TTC549 (cell line): ENCODE results near the gene C10orf95.
"Not testable (repeated sequence)": the region's sequence is repeated elsewhere in the genome, so short reads cannot be mapped to it uniquely, and the experiment has no call there.

ENCODE experiments used
- FAIRE-seq: peaks from 2 replicates; lab custom pipeline; 2012; peaks lifted over from hg19 to GRCh38; lab: Jason Lieb, UNC

The C10orf95 gene, protein sequence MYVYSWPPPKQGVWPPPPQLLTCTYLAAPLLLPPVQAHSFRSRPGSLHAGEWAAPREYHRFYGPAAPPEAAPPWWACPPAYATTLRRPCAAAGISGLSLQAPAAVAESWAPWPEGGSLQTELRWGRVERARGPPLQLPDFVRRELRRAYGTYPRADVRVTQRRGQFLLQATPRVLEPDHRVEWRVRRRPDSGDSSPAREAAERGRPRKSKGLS

DNA sequence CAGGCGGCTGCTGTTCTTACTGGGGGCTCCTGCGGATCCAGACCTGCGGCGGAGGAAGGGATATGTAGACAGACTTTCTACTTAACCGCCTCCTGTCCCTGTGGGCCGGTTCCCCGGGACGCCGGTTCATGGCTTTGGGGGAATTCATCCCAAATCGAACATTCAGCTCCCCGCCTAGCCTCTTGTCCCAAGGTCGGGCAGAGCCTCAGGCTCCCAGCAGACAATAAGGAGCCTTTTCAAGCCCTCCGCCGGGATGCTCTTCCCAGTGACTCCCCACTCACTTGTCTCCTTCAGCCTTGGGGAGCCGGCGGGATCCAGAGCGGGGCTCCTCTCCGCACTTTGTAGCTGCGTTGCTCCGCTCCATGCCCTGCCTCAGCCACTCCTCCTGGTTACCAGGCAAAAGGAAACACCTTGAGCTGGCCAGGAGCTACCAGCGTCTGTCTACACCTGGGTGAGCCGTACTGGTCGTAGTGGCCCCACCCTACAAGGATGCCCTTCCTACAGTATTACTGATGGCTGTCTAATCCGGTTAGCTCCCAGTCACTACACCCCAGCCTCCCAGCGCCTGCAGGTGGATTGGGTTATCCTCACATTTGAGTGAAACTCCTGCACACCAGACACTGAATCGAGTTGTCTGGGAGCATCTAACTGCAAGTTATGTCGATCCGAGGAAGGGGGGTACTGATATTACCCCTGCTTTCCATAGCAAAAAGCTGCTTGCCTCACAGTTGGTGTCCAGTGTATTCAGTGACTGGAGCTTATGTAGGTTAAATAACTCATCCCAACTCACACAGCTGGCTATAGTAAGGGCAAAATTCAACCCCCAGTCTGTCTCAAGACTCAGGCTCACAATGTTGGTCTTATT is at the start of gene C10orf95:
Gene C10orf95, minus strand, starts transcription at position 439 of the 865 bp plus-strand sequence. CDS start 450 bp downstream, outside the sequence.
- FAIRE-seq, result no peak

DNA sequence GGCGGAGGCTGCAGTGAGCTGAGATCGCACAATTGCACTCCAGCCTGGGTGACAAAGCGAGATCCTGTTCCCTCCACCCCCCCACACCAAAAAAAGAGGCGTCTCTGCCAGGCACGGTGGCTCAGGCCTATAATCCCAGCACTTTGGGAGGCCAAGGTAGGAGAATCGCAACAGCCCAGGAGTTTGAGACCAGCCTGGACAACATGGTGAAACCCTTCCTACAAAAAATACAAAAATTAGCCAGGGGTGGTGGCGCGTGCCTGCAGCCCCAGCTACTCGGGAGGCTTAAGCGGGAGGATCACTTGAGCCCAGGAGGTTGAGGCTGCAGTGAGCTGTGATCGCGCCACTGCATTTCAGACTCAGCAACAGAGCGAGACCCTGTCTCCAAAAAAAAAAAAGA is 49.3 kb upstream of the C10orf95 start:
- not testable (repeated sequence) for FAIRE-seq

DNA sequence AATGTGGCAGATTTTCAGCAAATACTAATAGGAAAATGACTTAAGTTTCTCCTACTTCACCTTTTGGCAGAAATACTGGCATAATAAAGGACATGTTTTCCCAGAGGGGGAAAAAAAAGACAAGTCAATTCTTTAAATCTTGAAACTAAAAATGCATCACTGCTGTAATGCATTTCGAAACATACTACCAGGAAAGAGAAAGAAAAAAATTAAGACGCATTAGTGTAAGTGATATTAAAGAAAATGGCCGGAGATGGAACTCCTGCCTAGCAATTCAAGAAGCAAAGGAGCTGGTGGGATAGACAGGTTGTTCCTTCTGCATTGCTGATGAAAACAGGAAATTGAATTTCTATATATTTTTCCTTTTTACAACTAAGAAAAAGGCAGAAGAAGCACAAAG is 48.0 kb upstream of the C10orf95 start:
- no peak for FAIRE-seq

DNA sequence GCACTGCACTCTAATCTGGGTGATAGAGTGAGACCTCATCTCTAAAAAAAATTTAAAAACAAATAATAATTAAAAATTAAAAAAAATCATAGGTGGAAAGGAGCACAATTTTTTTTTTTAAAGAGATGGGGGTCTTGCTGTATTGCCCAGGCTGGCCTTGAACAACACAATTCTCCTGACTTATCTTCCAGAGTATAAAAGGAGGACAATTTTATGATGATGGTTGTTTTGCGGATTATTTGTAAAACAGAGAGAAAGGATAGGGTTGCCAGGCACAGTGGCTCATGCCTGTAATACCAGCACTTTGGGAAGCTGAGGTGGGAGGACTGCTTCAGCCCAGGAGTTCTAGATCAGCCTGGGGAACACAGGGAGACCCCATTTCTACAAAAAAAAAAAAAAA is 46.2 kb upstream of the C10orf95 start:
- no peak for FAIRE-seq

DNA sequence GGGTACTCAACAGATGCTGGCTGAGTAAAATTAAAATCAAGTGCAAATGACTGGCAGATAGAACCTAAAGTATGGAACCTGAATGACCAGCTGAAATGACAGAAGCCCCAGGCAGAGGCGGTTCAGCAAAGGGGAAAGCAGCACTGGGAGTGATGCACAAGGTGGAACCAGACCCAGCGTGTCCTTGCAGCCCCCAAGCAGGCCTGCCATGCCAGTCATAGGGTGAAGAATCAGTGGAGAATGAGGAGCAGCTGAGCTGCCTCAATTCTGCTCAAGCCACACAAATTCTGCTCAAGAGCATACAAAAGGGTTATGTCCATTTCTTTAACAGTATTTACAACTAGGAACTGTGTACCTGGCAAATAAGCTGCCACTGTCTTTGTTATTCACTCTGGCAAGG is 42.4 kb upstream of the C10orf95 start:
- FAIRE-seq, result no peak

DNA sequence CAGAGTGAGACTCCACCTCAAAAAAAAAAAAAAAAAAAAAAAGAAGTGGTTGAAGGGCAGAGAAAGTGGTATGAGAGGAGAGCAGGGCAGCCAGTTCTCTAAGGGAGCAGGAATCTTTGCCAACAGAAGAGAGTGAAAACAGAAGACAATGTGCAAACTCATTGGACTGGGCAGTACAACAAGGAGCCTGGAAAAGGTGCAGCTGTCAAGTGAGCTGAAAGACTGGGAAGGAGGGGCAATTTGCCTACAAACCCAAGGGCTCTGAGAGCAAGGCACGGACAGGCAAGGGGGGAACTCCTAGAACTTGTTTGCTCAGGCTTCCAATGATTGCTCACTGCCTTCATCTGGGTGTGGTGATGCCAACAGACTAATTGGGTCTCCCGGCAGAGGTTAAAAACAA is 41.6 kb upstream of the C10orf95 start:
- no peak for FAIRE-seq

DNA sequence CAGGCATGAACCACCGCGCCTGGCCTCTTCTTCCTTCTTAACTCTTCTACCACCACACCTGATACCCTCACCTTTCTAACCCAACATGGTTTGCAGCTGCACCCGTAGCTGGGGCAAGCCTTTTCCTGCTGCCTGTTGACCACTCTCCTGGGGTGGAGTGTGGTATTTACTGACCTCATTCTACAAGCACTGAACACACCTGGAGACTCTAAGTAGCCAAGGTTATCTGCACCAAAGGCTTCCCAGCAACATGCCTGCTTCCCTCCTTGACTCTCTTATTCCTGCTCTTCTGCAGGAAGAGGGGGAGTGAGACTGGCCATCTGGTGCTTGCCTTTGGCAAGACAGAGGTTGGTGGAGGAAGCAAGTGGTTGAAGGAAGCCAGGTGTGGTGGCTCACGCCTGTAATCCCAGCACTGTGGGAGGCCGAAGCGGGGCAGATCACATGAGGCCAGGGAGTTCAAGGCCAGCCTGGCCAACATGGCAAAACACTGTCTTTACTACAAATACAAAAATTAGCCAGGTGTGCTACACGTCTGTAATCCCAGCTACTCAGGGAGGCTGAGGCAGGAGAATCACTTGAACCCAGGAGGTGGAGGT is 41.1 kb upstream of the C10orf95 start:
- FAIRE-seq, result no peak

DNA sequence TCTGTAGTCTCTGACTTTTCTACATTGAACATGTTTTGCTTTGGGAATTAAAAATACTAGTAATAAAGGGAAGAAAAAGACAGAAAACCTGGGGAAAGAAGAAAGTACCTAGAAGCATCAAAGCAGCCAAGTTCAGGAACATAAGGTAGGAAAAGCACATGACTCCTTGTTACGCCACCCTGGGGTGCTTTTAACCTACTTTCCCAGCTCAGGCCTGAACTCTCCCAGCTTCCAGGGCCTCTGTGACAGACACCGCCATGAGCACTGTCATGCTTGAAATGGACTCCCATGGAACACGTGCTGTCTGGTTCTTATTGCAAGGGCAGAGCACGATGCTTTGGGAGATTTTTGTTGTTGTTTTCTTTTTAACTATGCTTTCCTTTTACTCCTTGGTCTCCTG is 39.8 kb upstream of the C10orf95 start:
- no peak for FAIRE-seq

DNA sequence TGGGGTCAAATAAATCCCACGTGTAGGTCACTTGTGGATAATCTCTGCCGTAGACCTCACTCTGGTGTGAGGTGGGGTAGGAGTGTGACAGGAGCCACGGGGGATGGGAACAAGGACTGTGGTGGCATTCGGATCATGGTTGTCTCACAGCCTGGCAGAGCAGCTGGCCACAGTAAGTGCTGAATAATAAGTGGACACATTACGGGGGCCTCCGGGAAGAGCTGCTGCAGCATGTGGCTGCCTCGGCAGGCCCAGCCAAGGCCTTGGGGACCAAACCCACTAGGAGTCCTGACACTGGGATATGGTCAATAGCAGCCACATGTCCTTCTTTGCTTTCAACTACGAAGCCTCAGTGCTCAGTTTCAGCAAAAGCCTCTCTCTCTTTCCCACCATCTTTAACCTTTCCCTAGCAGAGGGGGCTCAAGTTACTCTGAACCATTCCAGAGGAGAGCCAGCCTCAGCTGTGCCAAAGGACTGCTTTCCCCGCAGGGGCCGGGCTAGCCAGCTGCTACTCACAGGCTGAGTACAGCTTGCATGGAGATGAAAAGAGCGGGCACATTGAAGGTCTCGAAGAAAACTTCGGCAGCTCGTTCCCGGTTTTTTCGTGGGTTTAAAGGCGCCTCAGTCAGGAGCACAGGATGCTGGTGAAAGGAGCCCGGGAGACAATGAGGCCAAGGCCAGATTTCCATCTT is 33.9 kb upstream of the C10orf95 start:
- no peak for FAIRE-seq

DNA sequence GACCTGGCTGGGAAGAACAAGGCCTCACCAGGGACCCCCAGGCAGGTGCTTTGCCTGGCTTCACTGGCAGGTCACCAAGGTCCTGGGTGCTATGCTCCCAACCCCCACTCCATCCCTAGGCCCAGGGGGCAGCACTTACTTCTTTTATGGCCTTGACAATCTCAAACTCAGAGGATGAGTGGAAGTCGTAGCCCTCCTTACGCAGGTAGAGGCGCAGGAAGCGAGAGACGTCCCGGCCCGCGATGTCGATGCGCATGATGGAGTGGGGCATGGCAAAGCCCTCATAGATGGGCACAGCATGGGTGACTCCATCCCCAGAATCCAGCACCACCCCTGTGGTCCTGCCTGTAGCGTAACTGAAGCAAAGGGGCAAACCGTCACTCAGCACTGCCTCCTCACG is 32.7 kb upstream of the C10orf95 start:
- no peak for FAIRE-seq

DNA sequence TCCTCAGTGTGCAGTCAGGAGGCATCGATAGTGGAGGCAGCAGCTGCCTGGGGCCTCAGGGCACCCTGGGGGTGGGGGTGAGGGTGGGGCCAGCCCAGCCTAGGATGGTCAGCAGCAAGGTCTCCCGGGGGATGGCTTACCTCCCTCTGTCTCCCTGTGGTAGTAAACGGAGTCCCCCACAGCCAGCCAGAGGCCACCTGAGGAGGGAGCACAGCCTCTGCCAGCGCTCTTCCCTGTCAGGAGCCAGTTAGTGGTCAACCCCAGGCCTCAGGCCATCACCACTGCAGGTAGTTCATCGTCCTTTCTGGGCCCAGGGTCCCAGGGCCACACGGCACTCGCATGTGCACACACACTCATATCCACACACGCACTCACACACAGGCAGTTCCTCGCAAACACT is 29.1 kb upstream of the C10orf95 start:
- FAIRE-seq, result no peak

DNA sequence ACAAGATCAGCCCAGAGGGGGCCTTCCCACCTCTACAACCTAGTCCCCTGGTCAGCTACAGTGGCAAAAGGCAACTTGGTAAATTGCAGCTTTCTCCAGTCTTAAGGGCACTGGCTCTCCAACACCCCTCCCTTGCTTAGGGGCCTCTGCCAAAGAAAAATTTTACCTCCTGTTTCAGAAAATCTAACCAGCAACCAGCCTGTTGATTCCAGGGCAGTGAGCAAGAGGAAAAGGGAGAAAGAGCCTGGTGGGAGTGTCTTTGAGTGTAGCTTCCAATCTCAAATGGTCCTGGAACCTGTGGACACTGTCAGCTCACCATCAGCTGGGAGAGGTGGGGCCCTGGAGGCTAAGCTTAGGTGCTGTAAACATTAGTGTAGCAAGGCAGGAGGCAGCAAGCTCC is 28.3 kb upstream of the C10orf95 start:
- FAIRE-seq, result no peak

DNA sequence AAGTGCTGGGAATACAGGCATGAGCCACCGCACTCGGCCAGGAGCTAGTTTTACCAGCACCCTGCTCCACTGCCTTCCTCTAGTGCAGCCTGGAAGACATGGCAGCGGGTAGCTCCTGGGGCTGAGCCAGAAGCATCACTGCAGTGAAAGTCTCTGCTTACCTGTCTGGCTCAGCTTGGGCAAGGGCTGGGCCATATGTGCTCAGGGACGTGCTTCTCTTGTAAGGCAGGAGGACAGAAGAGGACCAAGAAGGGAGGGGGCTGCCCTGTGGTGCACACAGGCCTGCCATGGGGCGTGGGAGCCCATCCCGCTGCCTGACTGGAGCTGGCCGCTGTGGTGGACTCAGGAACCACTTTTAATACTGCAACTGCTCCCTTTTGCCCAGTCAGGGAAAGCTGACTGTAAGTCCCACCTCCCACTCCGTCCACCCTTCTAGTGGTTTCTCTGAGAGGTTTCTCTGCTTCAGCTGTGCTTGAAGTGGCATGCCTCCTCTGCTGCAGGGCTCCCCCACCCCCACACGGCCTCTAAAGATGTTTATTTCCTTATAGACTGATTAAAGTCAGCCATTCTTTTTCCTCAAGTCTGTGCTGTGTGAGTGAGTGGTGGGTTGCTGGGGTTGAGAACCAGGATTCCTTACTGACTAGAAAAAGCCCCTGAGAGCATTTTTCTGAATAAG is 25.3 kb upstream of the C10orf95 start:
- no peak for FAIRE-seq

DNA sequence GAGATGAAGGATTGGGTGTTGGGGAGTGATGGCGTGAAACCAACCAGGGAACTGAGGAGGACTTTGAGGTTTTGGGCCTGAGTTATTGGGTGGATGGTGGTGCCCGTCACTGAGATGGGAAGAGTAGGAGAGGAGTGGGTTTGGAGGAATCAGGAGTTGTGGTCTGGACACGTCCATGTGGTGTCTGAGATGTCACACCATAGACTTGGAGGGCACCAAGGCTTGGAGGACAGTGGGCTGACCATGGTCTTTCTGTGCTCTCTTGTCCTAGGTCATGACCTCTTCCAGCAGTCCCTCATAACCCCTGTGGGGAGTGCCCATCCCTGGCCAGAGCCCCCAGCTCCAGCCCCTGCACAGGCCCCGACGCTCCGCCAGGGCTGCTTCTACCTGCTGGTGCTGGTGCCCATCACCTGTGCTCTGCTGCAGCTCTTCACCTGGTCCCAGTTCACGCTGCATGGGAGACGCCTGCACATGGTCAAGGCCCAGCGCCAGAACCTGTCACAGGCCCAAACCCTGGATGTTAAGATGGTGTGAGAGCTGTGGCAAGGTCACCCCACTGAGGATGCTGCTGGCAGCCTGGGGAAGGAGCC is 24.2 kb upstream of the C10orf95 start:
- FAIRE-seq, result no peak

DNA sequence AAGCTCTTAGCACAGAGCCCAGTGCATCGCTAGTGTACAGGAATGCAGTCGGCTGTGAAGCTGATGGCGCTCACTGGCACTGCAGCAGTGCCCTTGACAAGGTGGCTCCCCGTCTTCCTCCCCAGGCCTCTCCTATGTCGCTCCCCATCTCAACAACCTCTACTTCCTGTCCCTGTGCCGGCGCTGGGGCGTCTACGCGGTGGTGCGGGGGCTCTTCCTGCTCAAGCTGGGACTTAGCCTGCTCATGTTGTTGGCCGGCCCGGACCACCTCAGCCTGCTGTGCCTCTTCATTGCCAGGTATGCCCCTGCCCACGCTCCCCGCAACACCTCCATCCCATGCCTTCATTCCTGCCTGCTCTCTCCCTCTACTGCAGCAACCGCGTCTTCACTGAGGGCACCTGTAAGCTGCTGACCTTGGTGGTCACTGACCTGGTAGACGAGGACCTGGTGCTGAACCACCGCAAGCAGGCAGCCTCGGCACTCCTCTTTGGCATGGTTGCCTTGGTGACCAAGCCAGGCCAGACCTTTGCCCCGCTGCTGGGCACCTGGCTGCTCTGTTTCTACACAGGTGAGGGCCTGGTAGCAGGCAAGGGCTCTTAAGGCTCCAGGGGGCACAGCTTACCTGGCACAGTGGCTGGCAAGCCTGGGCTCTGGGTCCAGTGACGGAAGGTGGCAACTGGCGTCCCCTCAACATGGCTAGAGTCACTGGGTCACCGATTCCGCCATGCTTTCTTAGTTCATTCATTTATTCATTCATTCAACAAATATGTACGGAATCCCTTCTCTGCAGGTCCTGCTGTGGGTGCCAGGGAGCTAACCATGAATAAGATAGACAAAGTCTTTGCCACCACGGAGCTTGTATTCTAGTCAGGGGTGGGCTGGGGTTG is 22.3 kb upstream of the C10orf95 start:
- no peak for FAIRE-seq

DNA sequence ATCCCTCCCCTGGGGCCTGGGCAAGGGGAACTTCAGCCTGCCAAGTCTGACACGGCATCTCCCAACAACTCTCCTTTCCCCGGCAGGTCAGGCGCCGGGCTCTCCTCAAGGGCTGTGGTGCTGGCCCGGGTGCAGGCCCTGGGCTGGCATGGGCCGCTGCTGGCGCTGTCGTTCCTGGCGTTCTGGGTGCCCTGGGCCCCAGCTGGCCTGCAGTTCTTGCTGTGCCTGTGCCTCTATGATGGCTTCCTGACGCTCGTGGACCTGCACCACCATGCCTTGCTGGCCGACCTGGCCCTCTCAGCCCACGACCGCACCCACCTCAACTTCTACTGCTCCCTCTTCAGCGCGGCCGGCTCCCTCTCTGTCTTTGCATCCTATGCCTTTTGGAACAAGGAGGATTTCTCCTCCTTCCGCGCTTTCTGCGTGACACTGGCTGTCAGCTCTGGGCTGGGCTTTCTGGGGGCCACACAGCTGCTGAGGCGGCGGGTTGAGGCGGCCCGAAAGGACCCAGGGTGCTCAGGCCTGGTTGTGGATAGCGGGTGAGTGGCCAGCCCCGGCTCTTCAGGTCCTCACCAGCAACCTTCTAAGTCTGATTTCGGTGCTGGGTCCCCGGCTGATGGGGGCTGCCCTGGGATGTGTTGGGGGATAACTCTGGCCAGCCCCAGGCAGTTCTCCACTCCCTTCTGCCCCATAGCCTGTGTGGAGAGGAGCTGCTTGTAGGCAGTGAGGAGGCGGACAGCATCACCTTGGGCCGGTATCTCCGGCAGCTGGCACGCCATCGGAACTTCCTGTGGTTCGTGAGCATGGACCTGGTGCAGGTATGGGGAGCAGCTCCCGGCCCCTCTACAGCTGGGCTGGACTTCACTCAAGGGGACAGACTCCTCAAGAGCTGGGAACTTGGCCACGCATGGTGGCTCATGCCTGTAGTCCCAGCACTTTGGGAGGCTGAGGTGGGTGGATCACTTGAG is 19.5 kb upstream of the C10orf95 start:
- no peak for FAIRE-seq

DNA sequence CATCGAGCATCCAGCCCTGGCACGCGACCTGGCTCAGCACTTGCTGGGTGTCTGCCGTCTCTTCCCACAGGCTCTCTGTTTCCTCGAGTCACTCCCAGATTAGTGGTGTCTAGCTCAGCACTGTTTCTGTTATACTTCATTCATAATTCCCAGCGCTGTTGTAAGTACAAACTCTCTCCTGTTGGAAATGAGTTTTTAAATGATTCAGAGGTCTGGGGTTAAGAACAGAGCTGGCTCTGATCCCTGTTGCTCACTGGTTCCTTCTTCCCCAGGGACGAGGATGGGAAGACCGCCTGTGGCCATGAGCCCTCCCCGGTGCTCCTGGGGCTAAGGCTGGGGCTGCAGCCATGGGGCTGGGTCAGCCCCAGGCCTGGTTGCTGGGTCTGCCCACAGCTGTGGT is 17.3 kb upstream of the C10orf95 start:
- FAIRE-seq, result no peak

DNA sequence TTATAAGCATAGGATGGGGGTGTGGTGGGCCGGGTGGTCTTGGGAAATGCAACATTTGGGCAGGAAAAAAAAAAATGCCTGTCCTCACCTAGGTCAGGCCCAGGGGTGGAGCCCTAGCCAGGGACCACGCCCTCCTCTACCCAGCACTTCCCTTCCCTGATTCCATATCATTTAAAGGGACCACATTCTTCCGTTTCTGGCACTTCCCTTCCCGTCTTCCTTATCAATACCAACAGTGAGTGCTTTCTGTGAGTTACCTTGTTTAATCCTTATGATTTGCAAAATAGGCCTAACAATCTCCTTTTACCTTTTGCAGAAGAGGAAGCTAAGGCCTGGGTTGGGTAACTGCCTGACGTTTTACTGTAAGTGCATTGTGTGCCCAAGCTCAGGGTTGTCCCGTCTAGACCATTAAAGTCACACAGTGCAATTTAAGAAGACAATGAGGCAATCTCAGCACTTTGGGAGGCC is 16.7 kb upstream of the C10orf95 start:
- FAIRE-seq, result no peak

DNA sequence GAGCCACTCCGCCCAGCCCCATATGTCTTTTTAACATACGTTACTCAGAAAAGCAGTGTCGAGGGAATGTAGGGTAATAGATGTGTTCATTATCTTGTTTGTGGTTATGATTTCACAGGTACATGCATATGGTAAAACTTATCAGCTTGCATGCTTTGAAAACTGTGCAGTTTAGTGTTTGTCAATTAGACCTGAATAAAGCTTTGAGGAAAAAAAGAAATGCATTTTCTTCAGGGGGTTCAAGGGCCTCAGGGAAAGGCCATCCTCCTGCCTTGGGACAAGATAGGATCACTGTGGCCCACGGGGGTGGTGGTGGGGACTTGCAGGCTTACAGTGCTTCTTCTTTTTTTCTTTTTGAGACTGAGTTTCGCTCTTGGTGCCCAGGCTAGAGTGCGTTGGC is 16.0 kb upstream of the C10orf95 start:
- FAIRE-seq, result no peak

DNA sequence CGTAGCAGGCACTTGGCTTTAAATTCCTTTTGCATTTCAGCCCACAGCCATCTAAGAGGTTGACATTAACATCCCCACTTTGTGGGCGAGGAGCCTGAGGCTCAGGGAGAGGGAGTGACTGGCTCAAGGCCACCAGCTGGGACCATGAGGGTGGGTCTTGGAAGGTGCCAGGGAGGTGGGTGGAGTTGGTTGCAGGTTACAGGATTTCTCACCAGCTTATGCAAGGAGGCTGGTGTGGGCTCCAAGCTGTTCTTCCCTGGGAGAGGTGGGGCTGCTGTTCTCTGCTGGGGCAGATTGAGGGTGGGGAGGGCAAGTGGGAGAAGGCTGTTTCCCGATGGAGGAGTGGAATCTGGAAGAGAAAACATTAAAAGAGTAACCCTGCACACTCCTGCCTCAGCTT is 14.1 kb upstream of the C10orf95 start:
- no peak for FAIRE-seq
